ENCODE data around the gene COG7. TPM values are rescaled to one million over a fixed set of nuclear protein-coding genes. Genes with fewer than 3 reads are reported as not detected.

COG7 gene
- polyA plus RNA-seq, 1 of the 3 experiments (the other 2 are of a cell fraction) = 33.0 TPM

DNA sequence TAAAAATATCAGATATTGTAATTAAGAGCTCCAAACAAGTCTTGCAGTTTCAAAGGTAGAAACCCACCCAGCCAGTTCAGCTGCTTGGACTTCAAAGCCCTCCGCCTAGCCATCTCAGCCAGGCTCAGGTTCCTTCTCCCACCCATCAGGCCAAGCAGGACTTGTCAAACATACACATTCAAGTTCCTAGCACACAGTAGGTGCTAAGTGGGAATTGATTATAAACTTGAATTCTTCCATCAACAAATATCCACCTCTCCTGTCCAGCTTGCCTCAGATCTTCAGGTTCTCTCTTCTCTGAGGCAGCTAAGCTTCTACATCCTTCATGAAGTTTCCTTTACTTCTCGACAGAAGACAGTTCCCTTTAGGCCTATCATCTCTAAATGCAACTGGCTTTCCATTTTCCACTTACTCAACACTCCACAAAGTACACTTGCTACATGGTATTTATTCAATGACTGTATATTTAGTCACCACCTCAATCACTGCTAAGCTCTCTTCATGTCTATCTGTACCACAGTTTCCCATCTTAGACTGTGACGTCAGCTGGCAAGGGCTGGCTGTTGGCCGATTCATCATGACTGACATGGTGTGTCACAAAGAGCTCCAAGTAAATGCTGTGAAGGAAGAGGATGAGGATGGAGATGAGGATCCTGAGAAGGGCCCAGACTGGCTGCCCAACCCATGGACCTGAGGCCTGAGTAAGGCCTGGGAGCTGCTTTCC, 13.3 kb upstream of the COG7 start (continued):
- TF ChIP-seq YY1 (IDR thresholded peaks at IDR 0.05; ENCODE audit: low read depth) (no peak), USF2 (IDR thresholded peaks at IDR 0.05; ENCODE audit: borderline replicate concordance, low read depth, low read length) (no peak), TEAD4 (IDR thresholded peaks at IDR 0.05; ENCODE audit: borderline replicate concordance, insufficient read depth) (no peak)

- Histone ChIP-seq H3K4me1 (ENCODE audit: control insufficient read depth in 1 of 2, insufficient read depth in 2 of 2, low read depth in 1 of 2, low read length in 1 of 2) (peaks cover 0 to 4% of the 10 kb centered on the region in 2 experiments; a peak in 1 of 4 replicates), H3K4me2 (no peak overlapping the region), H3K9me3 (no peaks in the 10 kb centered on the region), H3K79me2 (ENCODE audit: insufficient read depth) (no peaks in the 10 kb centered on the region), H3K9ac (no peak overlapping the region), H3K4me3 (ENCODE audit: low read depth in 2 of 2, low read length in 1 of 2) (no peak overlapping the region), H3K9me2 (no peaks in the 10 kb centered on the region), H3F3A (replicated peaks; ENCODE audit: insufficient read depth) (peaks cover 10% of the 10 kb centered on the region), H3K27me3 (ENCODE audit: insufficient read depth) (no peaks in the 10 kb centered on the region), H2AFZ (ENCODE audit: low read depth) (no peak overlapping the region), H4K20me1 (ENCODE audit: insufficient read depth) (no peaks in the 10 kb centered on the region; the same call in 1 of the 2 replicates), H3K36me3 (replicated peaks in 1 of 2; ENCODE audit: control insufficient read depth in 1 of 2, insufficient read depth in 2 of 2, low read length in 1 of 2) (peaks cover 31 to 36% of the 10 kb centered on the region in 2 experiments), H3K27ac (ENCODE audit: low read depth in 2 of 2, low read length in 1 of 2) (no peak overlapping the region)
- WGBS (ENCODE audit: low lambda C conversion rate) = 94% methylated on average over 2 of the region's 2 CpGs
- ChIA-PET POLR2A (no interaction called here), CTCF (no interaction called here)
- no peak for DNase-seq
- TF ChIP-seq RFX5 (IDR thresholded peaks at IDR 0.05; ENCODE audit: low read length) = no peak
- no peak for TF ChIP-seq PBX3 (IDR thresholded peaks at IDR 0.05)
- TF ChIP-seq, protein P1, sequence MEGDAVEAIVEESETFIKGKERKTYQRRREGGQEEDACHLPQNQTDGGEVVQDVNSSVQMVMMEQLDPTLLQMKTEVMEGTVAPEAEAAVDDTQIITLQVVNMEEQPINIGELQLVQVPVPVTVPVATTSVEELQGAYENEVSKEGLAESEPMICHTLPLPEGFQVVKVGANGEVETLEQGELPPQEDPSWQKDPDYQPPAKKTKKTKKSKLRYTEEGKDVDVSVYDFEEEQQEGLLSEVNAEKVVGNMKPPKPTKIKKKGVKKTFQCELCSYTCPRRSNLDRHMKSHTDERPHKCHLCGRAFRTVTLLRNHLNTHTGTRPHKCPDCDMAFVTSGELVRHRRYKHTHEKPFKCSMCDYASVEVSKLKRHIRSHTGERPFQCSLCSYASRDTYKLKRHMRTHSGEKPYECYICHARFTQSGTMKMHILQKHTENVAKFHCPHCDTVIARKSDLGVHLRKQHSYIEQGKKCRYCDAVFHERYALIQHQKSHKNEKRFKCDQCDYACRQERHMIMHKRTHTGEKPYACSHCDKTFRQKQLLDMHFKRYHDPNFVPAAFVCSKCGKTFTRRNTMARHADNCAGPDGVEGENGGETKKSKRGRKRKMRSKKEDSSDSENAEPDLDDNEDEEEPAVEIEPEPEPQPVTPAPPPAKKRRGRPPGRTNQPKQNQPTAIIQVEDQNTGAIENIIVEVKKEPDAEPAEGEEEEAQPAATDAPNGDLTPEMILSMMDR (IDR thresholded peaks at IDR 0.05) = no peak
- TF ChIP-seq EP300 (IDR thresholded peaks at IDR 0.05; ENCODE audit: borderline replicate concordance in 1 of 2, low read depth in 1 of 2, low read length in 1 of 2) = no peak
- TF ChIP-seq EZH2phosphoT487 (IDR thresholded peaks at IDR 0.05; ENCODE audit: borderline replicate concordance, low read depth) = no peak
- no peak for TF ChIP-seq RXRA (IDR thresholded peaks at IDR 0.05; ENCODE audit: borderline replicate concordance, low read depth)
- no peak for TF ChIP-seq REST (IDR thresholded peaks at IDR 0.05; ENCODE audit: low read depth, low read length)
- no peak for TF ChIP-seq TEAD4 (IDR thresholded peaks at IDR 0.05; ENCODE audit: borderline replicate concordance, insufficient read depth)
- TF ChIP-seq RAD21 (IDR thresholded peaks at IDR 0.05; ENCODE audit: low read length) = no peak
- no peak for TF ChIP-seq TAF1 (IDR thresholded peaks at IDR 0.05; ENCODE audit: borderline replicate concordance, low read depth, low read length)
- TF ChIP-seq MAX (IDR thresholded peaks at IDR 0.05; ENCODE audit: low read depth) = no peak
- TF ChIP-seq IRF3 (IDR thresholded peaks at IDR 0.05; ENCODE audit: low read depth, low read length) = no peak
- TF ChIP-seq ELF1 (IDR thresholded peaks at IDR 0.05) = no peak
- no peak for TF ChIP-seq NRF1 (IDR thresholded peaks at IDR 0.05; ENCODE audit: low read depth, low read length)
- TF ChIP-seq SIN3A (IDR thresholded peaks at IDR 0.05; ENCODE audit: borderline replicate concordance, low read depth, low read length) = no peak
- no peak for TF ChIP-seq ZBTB33 (IDR thresholded peaks at IDR 0.05; ENCODE audit: borderline replicate concordance, low read depth)
- TF ChIP-seq GABPA (IDR thresholded peaks at IDR 0.05; ENCODE audit: low read depth) = no peak
Measured at GRCh38 chr16:23465179-23465578, 12.2 kb upstream of the COG7 start.
